ENCODE results near the gene SLC35F1. TPM values are rescaled to one million over a fixed set of nuclear protein-coding genes. Genes with fewer than 3 reads are reported as not detected.

Gene SLC35F1
- total RNA-seq, 6 experiments from 2014 or later = 0.12 TPM; not detected in 5

DNA sequence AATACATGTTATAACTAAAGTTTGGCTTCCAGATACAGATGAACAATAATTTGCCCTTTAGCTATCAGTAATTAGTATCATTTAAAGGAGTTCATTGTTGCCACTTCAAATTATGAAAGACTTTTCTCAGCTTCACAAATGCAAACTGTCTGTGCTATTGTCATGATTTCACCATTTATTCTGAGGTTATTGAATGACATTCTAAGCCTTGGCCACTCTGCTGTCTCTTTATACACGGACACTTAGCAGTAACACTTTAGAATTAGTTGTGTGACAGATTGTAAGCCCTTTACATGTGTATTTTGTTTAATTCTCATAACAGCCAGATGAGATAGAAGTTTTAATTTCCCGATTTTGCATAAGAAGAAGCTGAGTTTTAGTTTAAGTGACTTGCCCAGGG, 176.6 kb downstream of the SLC35F1 start:
- Histone ChIP-seq H3K27ac (no peak overlapping the region), H3K4me1 (no peaks in the 10 kb centered on the region), H3K4me3 (no peak overlapping the region), H3K27me3 (no peaks in the 10 kb centered on the region), H3K36me3 (no peaks in the 10 kb centered on the region), H3K9me3 (no peaks in the 10 kb centered on the region)
- DNase-seq = no peak
- no peak for TF ChIP-seq POLR2A (IDR thresholded peaks at IDR 0.05)
- TF ChIP-seq, protein P1, sequence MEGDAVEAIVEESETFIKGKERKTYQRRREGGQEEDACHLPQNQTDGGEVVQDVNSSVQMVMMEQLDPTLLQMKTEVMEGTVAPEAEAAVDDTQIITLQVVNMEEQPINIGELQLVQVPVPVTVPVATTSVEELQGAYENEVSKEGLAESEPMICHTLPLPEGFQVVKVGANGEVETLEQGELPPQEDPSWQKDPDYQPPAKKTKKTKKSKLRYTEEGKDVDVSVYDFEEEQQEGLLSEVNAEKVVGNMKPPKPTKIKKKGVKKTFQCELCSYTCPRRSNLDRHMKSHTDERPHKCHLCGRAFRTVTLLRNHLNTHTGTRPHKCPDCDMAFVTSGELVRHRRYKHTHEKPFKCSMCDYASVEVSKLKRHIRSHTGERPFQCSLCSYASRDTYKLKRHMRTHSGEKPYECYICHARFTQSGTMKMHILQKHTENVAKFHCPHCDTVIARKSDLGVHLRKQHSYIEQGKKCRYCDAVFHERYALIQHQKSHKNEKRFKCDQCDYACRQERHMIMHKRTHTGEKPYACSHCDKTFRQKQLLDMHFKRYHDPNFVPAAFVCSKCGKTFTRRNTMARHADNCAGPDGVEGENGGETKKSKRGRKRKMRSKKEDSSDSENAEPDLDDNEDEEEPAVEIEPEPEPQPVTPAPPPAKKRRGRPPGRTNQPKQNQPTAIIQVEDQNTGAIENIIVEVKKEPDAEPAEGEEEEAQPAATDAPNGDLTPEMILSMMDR (IDR thresholded peaks at IDR 0.05) = no peak
- ATAC-seq = no peak
- WGBS (ENCODE audit: insufficient coverage, low coverage, low lambda C conversion rate, missing lambda C conversion rate) = 60% methylated on average over 2 of the region's 2 CpGs
- intact Hi-C loops (cut with DNase I) = no loop called here

DNA sequence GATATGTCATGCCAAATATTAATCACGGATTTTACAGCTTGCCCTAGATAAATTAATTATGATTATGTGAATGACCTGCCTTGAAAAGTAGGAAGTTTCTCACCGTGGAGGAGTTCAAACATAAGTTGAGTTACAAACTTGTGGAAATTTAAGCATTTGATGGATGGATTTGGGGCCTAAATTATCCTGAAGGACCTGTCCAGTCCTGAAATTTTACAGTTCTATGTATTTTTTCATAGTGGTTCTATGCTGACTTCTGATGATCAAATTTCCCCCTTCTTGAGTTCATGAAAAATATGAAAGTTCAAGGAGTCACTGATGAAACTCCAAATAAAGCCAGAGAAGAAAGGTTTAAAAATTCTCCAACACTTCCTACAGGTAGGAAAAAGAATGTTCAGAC, 178.6 kb downstream of the SLC35F1 start:
- Histone ChIP-seq H3K27ac (no peak overlapping the region), H3K36me3 (no peaks in the 10 kb centered on the region), H3K4me1 (no peaks in the 10 kb centered on the region), H3K9me3 (no peaks in the 10 kb centered on the region), H3K4me3 (no peak overlapping the region), H3K27me3 (no peaks in the 10 kb centered on the region)
- 40% methylated on average over 2 of the region's 2 CpGs for WGBS (ENCODE audit: insufficient coverage, low coverage, low lambda C conversion rate, missing lambda C conversion rate)
- TF ChIP-seq POLR2A (IDR thresholded peaks at IDR 0.05) = no peak
- TF ChIP-seq, protein P1 (IDR thresholded peaks at IDR 0.05) = no peak
- no peak for ATAC-seq
- no peak for DNase-seq
- intact Hi-C loops (cut with DNase I) = no loop called here

DNA sequence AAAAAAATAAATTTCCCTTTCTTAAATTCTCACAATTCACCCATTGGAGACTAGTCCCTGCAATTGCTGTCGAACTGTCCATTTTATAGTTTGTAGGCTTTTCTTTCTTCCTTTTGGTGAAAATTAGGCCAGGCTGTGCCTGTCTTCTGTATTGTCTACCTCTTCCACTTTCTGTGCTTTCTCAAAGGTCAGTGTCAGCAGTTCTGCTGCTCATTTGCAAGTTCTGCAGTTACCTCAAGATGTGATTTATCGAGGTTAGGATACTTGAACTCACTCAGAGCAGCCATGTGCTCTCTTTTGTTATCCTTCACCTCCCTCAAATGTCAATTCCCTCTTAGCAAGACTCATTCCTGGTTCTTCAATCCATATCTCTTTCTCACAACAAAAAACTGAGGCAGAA, 179.1 kb downstream of the SLC35F1 start:
- intact Hi-C loops (cut with DNase I) = no loop called here
- WGBS (ENCODE audit: insufficient coverage, low coverage, low lambda C conversion rate, missing lambda C conversion rate) = 22% methylated on average over 2 of the region's 2 CpGs
- TF ChIP-seq, protein P1 (IDR thresholded peaks at IDR 0.05) = no peak
- no peak for TF ChIP-seq POLR2A (IDR thresholded peaks at IDR 0.05)

DNA sequence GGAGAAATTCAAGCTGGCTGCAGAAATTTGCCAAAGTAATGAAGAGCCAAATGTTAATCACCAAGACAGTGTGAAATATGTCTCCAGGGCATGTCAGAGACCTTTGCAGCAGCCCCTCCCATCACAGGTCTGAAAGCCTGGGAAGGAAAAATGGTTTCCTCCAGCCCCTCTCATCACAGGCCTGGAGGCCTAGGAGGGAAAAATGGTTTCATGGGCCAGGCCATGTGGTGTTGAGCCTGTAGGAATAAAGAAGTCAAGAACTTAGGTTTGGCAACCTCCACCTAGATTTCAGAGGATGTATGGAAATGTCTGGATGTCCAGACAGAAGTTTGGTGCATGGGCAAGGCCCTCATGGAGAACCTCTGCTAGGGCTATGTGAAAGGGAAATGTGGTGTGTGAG, 185.0 kb downstream of the SLC35F1 start:
- TF ChIP-seq POLR2A (IDR thresholded peaks at IDR 0.05) = no peak
- TF ChIP-seq, protein P1 (IDR thresholded peaks at IDR 0.05) = no peak
- ATAC-seq = no peak
- no peak for DNase-seq
- intact Hi-C loops (cut with DNase I) = no loop called here
- no peaks in the 10 kb centered on the region for H3K9me3 ChIP-seq
- H3K27me3 ChIP-seq = no peaks in the 10 kb centered on the region
- H3K27ac ChIP-seq = no peak overlapping the region
- H3K36me3 ChIP-seq = no peaks in the 10 kb centered on the region
- no peaks in the 10 kb centered on the region for H3K4me1 ChIP-seq
- no peak overlapping the region for H3K4me3 ChIP-seq

More for the DNA sequence above, 179.1 kb downstream of the SLC35F1 start:
- Histone ChIP-seq H3K27ac (no peak overlapping the region), H3K9me3 (no peaks in the 10 kb centered on the region), H3K27me3 (no peaks in the 10 kb centered on the region), H3K36me3 (no peaks in the 10 kb centered on the region), H3K4me1 (no peaks in the 10 kb centered on the region), H3K4me3 (no peak overlapping the region)
- no peak for ATAC-seq
- no peak for DNase-seq

DNA sequence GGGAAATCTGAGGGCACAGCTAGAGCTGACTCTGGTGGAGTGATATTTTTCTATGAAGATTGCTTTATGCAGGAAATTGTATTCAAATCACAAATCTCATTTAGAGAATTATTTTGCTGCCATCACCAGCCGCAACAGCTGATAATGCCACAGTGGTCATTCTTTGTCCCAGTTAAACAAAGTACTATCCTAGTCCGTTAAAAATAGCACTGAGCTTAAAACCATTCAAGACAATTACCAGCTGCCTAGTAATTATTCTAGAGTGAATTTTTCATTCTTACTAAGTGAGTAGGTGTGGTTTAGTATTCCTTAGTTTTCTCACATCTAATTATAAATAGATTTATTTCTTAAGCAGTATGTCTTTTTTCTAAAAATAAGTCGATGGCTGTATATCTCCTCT, 190.5 kb downstream of the SLC35F1 start:
- no peak overlapping the region for H3K27ac ChIP-seq
- TF ChIP-seq, protein P1 (IDR thresholded peaks at IDR 0.05) = no peak
- TF ChIP-seq POLR2A (IDR thresholded peaks at IDR 0.05) = no peak
- H3K4me1 ChIP-seq = no peaks in the 10 kb centered on the region
- no peaks in the 10 kb centered on the region for H3K9me3 ChIP-seq
- no peak for ATAC-seq
- WGBS (ENCODE audit: insufficient coverage, low coverage, low lambda C conversion rate, missing lambda C conversion rate) = 32% methylated on average over 3 of the region's 3 CpGs
- H3K36me3 ChIP-seq = no peaks in the 10 kb centered on the region
- H3K27me3 ChIP-seq = no peaks in the 10 kb centered on the region
- no peak overlapping the region for H3K4me3 ChIP-seq
- intact Hi-C loops (cut with DNase I) = no loop called here
- no peak for DNase-seq
